WTC11 (cell line): Measurements from ENCODE around the gene CNDP1. TPM values are rescaled to one million over a fixed set of nuclear protein-coding genes. Genes with fewer than 3 reads are reported as not detected.

Experiments
- ATAC-seq: fragments of 200-7000 bp; cut with Tn5 transposase; 2 replicates; pipeline ENCODE4 v1.10.0; 2021; ENCODE audit warnings: mild to moderate bottlenecking, moderate library complexity
- CTCF ChIA-PET: fragments of 300-600 bp; sonication (Branson Sonifier 250); formaldehyde crosslinking; loops from one replicate; lab custom pipeline; 2021; ENCODE audit warnings: antibody characterized with exemption; lab: Charles Lee
- POLR2A ChIA-PET: fragments of 350-600 bp; sonication (Branson Sonifier 250); formaldehyde crosslinking; loops from one replicate; lab custom pipeline; 2021; ENCODE audit warnings: antibody characterized with exemption; lab: Charles Lee
- DNase-seq: peaks from one replicate; pipeline ENCODE4 v3.0.0; 2021; ENCODE audit warnings: low spot score
- H3K27ac Mint-ChIP-seq: 2 replicates; pipeline ENCODE4 v1.8.0; 2021; ENCODE audit warnings: mixed read lengths
- H3K27me3 Mint-ChIP-seq: 2 replicates; pipeline ENCODE4 v1.8.0; 2021; ENCODE audit warnings: low read depth, mild to moderate bottlenecking, moderate library complexity, mixed read lengths
- H3K36me3 Mint-ChIP-seq: 2 replicates; pipeline ENCODE4 v1.8.0; 2021; ENCODE audit warnings: mixed read lengths
- H3K4me1 Mint-ChIP-seq: 2 replicates; pipeline ENCODE4 v1.8.0; 2022; ENCODE audit warnings: mixed read lengths
- H3K4me3 Mint-ChIP-seq: 2 replicates; pipeline ENCODE4 v1.8.0; 2021; ENCODE audit warnings: mild to moderate bottlenecking, moderate library complexity, mixed read lengths
- H3K9me3 Mint-ChIP-seq: 2 replicates; pipeline ENCODE4 v1.8.0; 2021; ENCODE audit warnings: mixed read lengths
- ARID4B ChIP-seq: sonication (generic); formaldehyde crosslinking; IDR thresholded peaks from 2 replicates; pipeline ENCODE4 v1.8.0; 2023; ENCODE audit warnings: missing genetic modification reagents, mild to moderate bottlenecking, borderline replicate concordance
- ATF1 ChIP-seq: sonication (generic); formaldehyde crosslinking; IDR thresholded peaks from 2 replicates; pipeline ENCODE4 v1.8.1; 2023; ENCODE audit warnings: mild to moderate bottlenecking, moderate library complexity, missing genetic modification reagents
- CBFB ChIP-seq: sonication (generic); formaldehyde crosslinking; IDR thresholded peaks from 2 replicates; pipeline ENCODE4 v1.8.1; 2022; ENCODE audit warnings: mild to moderate bottlenecking, low read depth, missing genetic modification reagents
- E2F5 ChIP-seq: sonication (generic); formaldehyde crosslinking; IDR thresholded peaks from 2 replicates; pipeline ENCODE4 v1.8.1; 2022; ENCODE audit warnings: mild to moderate bottlenecking, moderate library complexity, missing genetic modification reagents
- ESRRA ChIP-seq: sonication (generic); formaldehyde crosslinking; IDR thresholded peaks from 2 replicates; pipeline ENCODE4 v1.8.1; 2022; ENCODE audit warnings: mild to moderate bottlenecking, missing genetic modification reagents, borderline replicate concordance
- FOXJ3 ChIP-seq: sonication (generic); formaldehyde crosslinking; IDR thresholded peaks from 2 replicates; pipeline ENCODE4 v1.9.0; 2021; ENCODE audit warnings: missing genetic modification reagents, mild to moderate bottlenecking, borderline replicate concordance
- FOXP4 ChIP-seq: sonication (generic); formaldehyde crosslinking; IDR thresholded peaks from 2 replicates; pipeline ENCODE4 v1.8.0; 2022; ENCODE audit warnings: mild to moderate bottlenecking, missing genetic modification reagents
- IRF1 ChIP-seq: sonication (generic); formaldehyde crosslinking; IDR thresholded peaks from 2 replicates; pipeline ENCODE4 v1.8.0; 2023; ENCODE audit warnings: missing genetic modification reagents
- JUN ChIP-seq: sonication (generic); formaldehyde crosslinking; IDR thresholded peaks from 2 replicates; pipeline ENCODE4 v1.8.0; 2023; ENCODE audit warnings: mild to moderate bottlenecking, missing genetic modification reagents
- MXD4 ChIP-seq: fragments of 250-450 bp; sonication (Bioruptor Pico); IDR thresholded peaks from 2 replicates; pipeline ENCODE4 v1.8.0; 2021; ENCODE audit warnings: mild to moderate bottlenecking, moderate library complexity, borderline replicate concordance
- OVOL2 ChIP-seq: fragments of 250-450 bp; sonication (Bioruptor Pico); IDR thresholded peaks from 2 replicates; pipeline ENCODE4 v1.9.0; 2021; ENCODE audit warnings: mild to moderate bottlenecking, borderline replicate concordance
- PRDM15 ChIP-seq: sonication (generic); formaldehyde crosslinking; IDR thresholded peaks from 2 replicates; pipeline ENCODE4 v1.8.0; 2022; ENCODE audit warnings: missing genetic modification reagents
- RELA ChIP-seq: sonication (generic); formaldehyde crosslinking; IDR thresholded peaks from 2 replicates; pipeline ENCODE4 v1.8.1; 2022; ENCODE audit warnings: missing genetic modification reagents, mild to moderate bottlenecking, borderline replicate concordance
- SMAD3 ChIP-seq: sonication (generic); formaldehyde crosslinking; IDR thresholded peaks from 2 replicates; pipeline ENCODE4 v1.8.0; 2022; ENCODE audit warnings: missing genetic modification reagents, mild to moderate bottlenecking, borderline replicate concordance
- SOX15 ChIP-seq: fragments of 250-450 bp; sonication (Bioruptor Pico); IDR thresholded peaks from 2 replicates; pipeline ENCODE4 v1.9.0; 2021; ENCODE audit warnings: mild to moderate bottlenecking
- TCF7 ChIP-seq: sonication (generic); formaldehyde crosslinking; IDR thresholded peaks from 2 replicates; pipeline ENCODE4 v1.8.0; 2022; ENCODE audit warnings: mild to moderate bottlenecking, low read depth, missing genetic modification reagents, moderate library complexity
- TEAD1 ChIP-seq: sonication (generic); formaldehyde crosslinking; IDR thresholded peaks from 2 replicates; pipeline ENCODE4 v1.8.0; 2022; ENCODE audit warnings: mild to moderate bottlenecking, missing genetic modification reagents
- USF1 ChIP-seq: sonication (generic); formaldehyde crosslinking; IDR thresholded peaks from 2 replicates; pipeline ENCODE4 v1.8.0; 2022; ENCODE audit warnings: mild to moderate bottlenecking, missing genetic modification reagents
- ZBTB43 ChIP-seq: sonication (generic); formaldehyde crosslinking; IDR thresholded peaks from 2 replicates; pipeline ENCODE4 v1.8.1; 2023; ENCODE audit warnings: mild to moderate bottlenecking, missing genetic modification reagents
- ZNF121 ChIP-seq: sonication (generic); formaldehyde crosslinking; IDR thresholded peaks from 2 replicates; pipeline ENCODE4 v1.8.0; 2023; ENCODE audit warnings: missing genetic modification reagents
- ZNF219 ChIP-seq: sonication (generic); formaldehyde crosslinking; IDR thresholded peaks from 2 replicates; pipeline ENCODE4 v1.8.0; 2023; ENCODE audit warnings: missing genetic modification reagents, mild to moderate bottlenecking, borderline replicate concordance
- ZNF416 ChIP-seq: fragments of 250-450 bp; sonication (Bioruptor Pico); IDR thresholded peaks from 2 replicates; pipeline ENCODE4 v1.9.0; 2021; ENCODE audit warnings: mild to moderate bottlenecking, inconsistent platforms
- total RNA-seq: library from RNA; stranded (reverse); gene quantifications from 3 replicates; pipeline ENCODE4 v1.2.3, GENCODE V29; 2021

Gene CNDP1
- total RNA-seq, 1 experiment from 2014 or later: 0.28 TPM

GRCh38 chr18:74496508-74497323 is 37.6 kb upstream of the CNDP1 start:
- ChIA-PET POLR2A (interaction anchor here (0.8 to 1.2 kb wide), 3 partner anchors 13 to 299 kb away, joined by 4 to 6 read pairs (median 6); no protein-coding TSS in a partner anchor), CTCF (interaction anchor here (0.6 to 3.6 kb wide), 6 partner anchors 37 to 414 kb away, joined by 3 to 20 read pairs (median 6); no protein-coding TSS in a partner anchor)
- H3K9me3 Mint-ChIP-seq: peaks cover 8% of the 10 kb centered on the region
- no peak for TF ChIP-seq ATF1 (CRISPR knock-in tag)
- TF ChIP-seq FOXJ3 (CRISPR knock-in tag): no peak
- 0 out of 2 replicates have a peak, but pooled peaks have one; percentile 15 for TF ChIP-seq ZNF121 (CRISPR knock-in tag)
- 0 out of 2 replicates have a peak, but pooled peaks have one; percentile 36 for TF ChIP-seq SMAD3 (CRISPR knock-in tag)
- no peak for TF ChIP-seq USF1
- peak; percentile 86 for TF ChIP-seq ARID4B
- no peak for TF ChIP-seq OVOL2 (CRISPR knock-in tag)
- no peak for TF ChIP-seq SOX15
- TF ChIP-seq IRF1 (CRISPR knock-in tag): 0 out of 2 replicates have a peak, but pooled peaks have one; percentile 68
- no peak for TF ChIP-seq ZNF416 (CRISPR knock-in tag)
- peak; percentile 60; the same call in 1 of the 2 replicates for TF ChIP-seq TEAD1 (CRISPR knock-in tag)
- TF ChIP-seq PRDM15 (CRISPR knock-in tag): 0 out of 2 replicates have a peak, but pooled peaks have one; percentile 14
- peak; percentile 41; the same call in 1 of the 2 replicates for TF ChIP-seq TCF7
- peak; percentile 62; the same call in 1 of the 2 replicates for TF ChIP-seq RELA (CRISPR knock-in tag)
- no peak for TF ChIP-seq ZNF219 (CRISPR knock-in tag)
- TF ChIP-seq JUN (CRISPR knock-in tag): peak; percentile 72; the same call in 1 of the 2 replicates
- 0 out of 2 replicates have a peak, but pooled peaks have one; percentile 9 for TF ChIP-seq E2F5 (CRISPR knock-in tag)
- no peak for TF ChIP-seq MXD4 (CRISPR knock-in tag)
- no peak for TF ChIP-seq CBFB (CRISPR knock-in tag)
- TF ChIP-seq ZBTB43 (CRISPR knock-in tag): peak; percentile 20; the same call in 1 of the 2 replicates
- peak; percentile 67; the same call in 1 of the 2 replicates for TF ChIP-seq ESRRA (CRISPR knock-in tag)
- peak; percentile 68; the same call in 1 of the 2 replicates for TF ChIP-seq FOXP4 (CRISPR knock-in tag)
- peak; percentile 59 for DNase-seq
- peak overlapping the region; percentile 72 for H3K27ac Mint-ChIP-seq
- H3K27me3 Mint-ChIP-seq: no peaks in the 10 kb centered on the region
- peaks cover 21% of the 10 kb centered on the region for H3K36me3 Mint-ChIP-seq
- peak overlapping the region; percentile 96 for H3K4me3 Mint-ChIP-seq
- ATAC-seq: peak; percentile 32
- peaks cover 41% of the 10 kb centered on the region for H3K4me1 Mint-ChIP-seq
